K562 (cell line): ENCODE results near the gene RNF145. TPM values are rescaled to one million over a fixed set of nuclear protein-coding genes. Genes with fewer than 3 reads are reported as not detected.

Experiments
- IRF1 ChIP-seq: sonication (generic); formaldehyde crosslinking; IDR thresholded peaks from 2 replicates; pipeline ENCODE4 v1.8.0; 2022; ENCODE audit warnings: missing genetic modification reagents, mild to moderate bottlenecking, borderline replicate concordance
- POLR2G ChIP-seq: fragments of 200-400 bp; formaldehyde crosslinking; IDR thresholded peaks from 2 replicates; pipeline ENCODE4 v1.6.1; 2017; ENCODE audit warnings: low read depth, mild to moderate bottlenecking, antibody characterized with exemption, low read length, moderate library complexity
- SRSF1 ChIP-seq: fragments of 200-400 bp; formaldehyde crosslinking; IDR thresholded peaks from 2 replicates; pipeline ENCODE4 v1.6.1; 2017; ENCODE audit warnings: mild to moderate bottlenecking, low read depth, low read length, moderate library complexity
- TGIF2 ChIP-seq: sonication (generic); formaldehyde crosslinking; IDR thresholded peaks from 2 replicates; pipeline ENCODE4 v1.8.1; 2022; ENCODE audit warnings: mild to moderate bottlenecking, missing genetic modification reagents, moderate library complexity
- ZNF318 ChIP-seq, 2 experiments: fragments of 450-650 bp; IDR thresholded peaks; 2 replicates each; pipeline ENCODE4 v1.6.1; 2016; ENCODE audit warnings: mild to moderate bottlenecking in 2 of 2, borderline replicate concordance in 1 of 2, low read depth in 1 of 2, moderate library complexity in 1 of 2
- polyA plus RNA-seq, 8 experiments: library from polyadenylated mRNA; depleted of rRNA in 4 of 8; stranded (reverse) in 5 of 8; unstranded in 3 of 8; fragments of >200 nt; fragmentation: Nextera tagmentation in 2 of 8; fragmentation: Illumina TruSeq in 1 of 8; extraction: Ambion mirVana in 2 of 8; extraction: Trizol in 1 of 8; gene quantifications; 2 replicates each; pipeline versions ENCODE4 v1.2.1 to v1.2.3, GENCODE V29; 2011 to 2014; ENCODE audit warnings: inconsistent platforms in 1 of 8, missing spikeins in 1 of 8
- total RNA-seq, 7 experiments: library from RNA; depleted of rRNA in 6 of 7; stranded (reverse); fragments of >200 nt in 6 of 7; fragmentation: Illumina TruSeq in 2 of 7; extraction: Trizol in 2 of 7; gene quantifications; 2 replicates each; pipeline versions ENCODE4 v1.2.1 to v1.2.3, GENCODE V29; 2011 to 2021; ENCODE audit warnings: low replicate concordance in 1 of 7
- TF ChIP-seq, protein P1 (sequence below): fragments of 250-450 bp; sonication (Bioruptor Pico); IDR thresholded peaks from 2 replicates; pipeline ENCODE4 v1.8.0; 2021; ENCODE audit warnings: moderate library complexity, mild to moderate bottlenecking, inconsistent platforms

Gene RNF145
- total and polyA plus RNA-seq, 9 of the 15 experiments (the other 6 are each of a cell fraction or from before 2014, with no cell fraction given): 13.6 to 40.7 (median 25.4) TPM

DNA sequence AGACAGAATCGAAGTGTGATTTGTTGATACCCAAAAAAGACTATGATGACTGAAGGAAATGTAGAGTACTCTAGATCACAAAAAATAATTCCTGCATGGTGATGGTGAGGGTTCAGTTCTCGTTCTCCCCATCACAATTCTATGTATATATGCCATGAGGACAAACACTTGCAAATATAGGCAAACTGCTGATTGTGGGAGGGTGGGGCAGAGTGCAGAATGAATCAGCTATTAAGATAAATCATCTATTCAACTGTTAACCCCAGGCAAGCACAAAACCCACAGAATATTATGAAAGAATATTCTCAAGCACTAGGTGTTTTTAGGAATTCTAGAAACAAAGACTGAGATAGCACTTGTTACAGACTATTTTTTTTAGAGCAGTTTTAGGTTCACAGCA, 39.8 kb upstream of the RNF145 start (continued):
- TF ChIP-seq ZNF318 (IDR thresholded peaks at IDR 0.05; ENCODE audit: borderline replicate concordance in 1 of 2, low read depth in 1 of 2): no peak
- TF ChIP-seq SRSF1: no peak
- TF ChIP-seq IRF1 (CRISPR knock-in tag): no peak
- no peak for TF ChIP-seq TGIF2
- no peak for TF ChIP-seq POLR2G
- TF ChIP-seq, protein P1, sequence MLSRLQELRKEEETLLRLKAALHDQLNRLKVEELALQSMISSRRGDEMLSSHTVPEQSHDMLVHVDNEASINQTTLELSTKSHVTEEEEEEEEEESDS: no peak
